Activated T-helper 1 cell treated with anti-CD3 and anti-CD28 coated beads, Interleukin-2, amount 50 U/mL, for 16 hours (primary cell): ENCODE data around the gene SCART1.
"Not testable (repeated sequence)": the region's sequence is repeated elsewhere in the genome, so short reads cannot be mapped to it uniquely, and the experiment has no call there.

Experiments
- DNase-seq, 2 donors: peaks; one replicate each; pipeline ENCODE4 v3.0.0-alpha.2; 2020; ENCODE audit warnings: low read depth in 1 of 2, low spot score in 1 of 2

Gene SCART1

GRCh38 chr10:133469205-133469604 is 15.5 kb downstream of the SCART1 start:
- not testable (repeated sequence) for DNase-seq

GRCh38 chr10:133471300-133472109 is 17.8 kb downstream of the SCART1 start:
- no peak for DNase-seq

- DNase-seq = no peak
Measured at GRCh38 chr10:133473270-133473669, 19.5 kb downstream of the SCART1 start.

- no peak for DNase-seq
Measured at GRCh38 chr10:133474027-133474426, 20.3 kb downstream of the SCART1 start.

- DNase-seq = no peak
Measured at GRCh38 chr10:133474665-133475424, 21.1 kb downstream of the SCART1 start.

GRCh38 chr10:133475425-133475734 is 21.6 kb downstream of the SCART1 start:
- no peak for DNase-seq

GRCh38 chr10:133475821-133476640 is 22.3 kb downstream of the SCART1 start:
- no peak for DNase-seq

GRCh38 chr10:133476641-133476990 is 22.9 kb downstream of the SCART1 start:
- no peak for DNase-seq

- no peak for DNase-seq
Measured at GRCh38 chr10:133481086-133481643, 27.4 kb downstream of the SCART1 start.

- DNase-seq = no peak
Measured at GRCh38 chr10:133481657-133482056, 27.9 kb downstream of the SCART1 start.

- DNase-seq = no peak
Measured at GRCh38 chr10:133484818-133485217, 31.1 kb downstream of the SCART1 start.

- no peak for DNase-seq
Measured at GRCh38 chr10:133487085-133487484, 33.3 kb downstream of the SCART1 start.

- no peak for DNase-seq
Measured at GRCh38 chr10:133488354-133488753, 34.6 kb downstream of the SCART1 start.

- no peak for DNase-seq
Measured at GRCh38 chr10:133489816-133490588, 36.3 kb downstream of the SCART1 start.

GRCh38 chr10:133493562-133493961 is 39.8 kb downstream of the SCART1 start:
- DNase-seq = not testable (repeated sequence)

GRCh38 chr10:133497363-133497762 is 43.6 kb downstream of the SCART1 start:
- not testable (repeated sequence) for DNase-seq

GRCh38 chr10:133499176-133499575 is 45.4 kb downstream of the SCART1 start:
- not testable (repeated sequence) for DNase-seq

- not testable (repeated sequence) for DNase-seq
Measured at GRCh38 chr10:133500897-133501296, 47.2 kb downstream of the SCART1 start.

GRCh38 chr10:133509700-133510099 is 56.0 kb downstream of the SCART1 start:
- no peak for DNase-seq

- no peak for DNase-seq
Measured at GRCh38 chr10:133511408-133511807, 57.7 kb downstream of the SCART1 start.
